GM23338 (cell line): Measurements from ENCODE around the gene PRLHR. TPM values are rescaled to one million over a fixed set of nuclear protein-coding genes. Genes with fewer than 3 reads are reported as not detected.

Source experiments
- ATAC-seq: fragments of 200-7000 bp; cut with Tn5 transposase; 3 replicates; pipeline ENCODE4 v1.9.1; 2020
- DNase-seq: peaks from one replicate; pipeline ENCODE4 v3.0.0-alpha.2; 2015; ENCODE audit warnings: low spot score
- H2AFZ ChIP-seq: fragments of 200-600 bp; sonication (generic); 2 replicates; pipeline ENCODE4 v1.8.0; 2016; ENCODE audit warnings: antibody characterized with exemption, mild to moderate bottlenecking, moderate library complexity
- H3F3A ChIP-seq: fragments of 200-600 bp; sonication (generic); replicated peaks from 2 replicates; pipeline ENCODE4 v1.8.0; 2017; ENCODE audit warnings: antibody characterized with exemption, mixed run types, low read depth
- H3K27ac ChIP-seq: fragments of 200-600 bp; sonication (generic); 2 replicates; pipeline ENCODE4 v1.6.1; 2016; ENCODE audit warnings: low read depth
- H3K27me3 ChIP-seq: fragments of 200-600 bp; sonication (generic); 2 replicates; pipeline ENCODE4 v1.8.0; 2016; ENCODE audit warnings: mild to moderate bottlenecking, mixed run types, moderate library complexity; ENCODE audit not compliant: insufficient read depth
- H3K36me3 ChIP-seq: fragments of 200-600 bp; sonication (generic); 2 replicates; pipeline ENCODE4 v1.8.0; 2016; ENCODE audit warnings: mild to moderate bottlenecking; ENCODE audit not compliant: insufficient read depth
- H3K4me1 ChIP-seq: fragments of 200-600 bp; sonication (generic); 2 replicates; pipeline ENCODE4 v1.8.0; 2016; ENCODE audit warnings: mild to moderate bottlenecking, moderate library complexity; ENCODE audit not compliant: insufficient read depth
- H3K4me2 ChIP-seq: fragments of 200-600 bp; sonication (generic); 2 replicates; pipeline ENCODE4 v1.7.1; 2017; ENCODE audit warnings: mixed run types
- H3K4me3 ChIP-seq: fragments of 200-600 bp; sonication (generic); 2 replicates; pipeline ENCODE4 v1.6.1; 2016; ENCODE audit warnings: mixed run types
- H3K79me2 ChIP-seq: fragments of 200-600 bp; sonication (generic); replicated peaks from 2 replicates; pipeline ENCODE4 v1.8.0; 2017; ENCODE audit warnings: mild to moderate bottlenecking; ENCODE audit not compliant: insufficient read depth
- H3K9me2 ChIP-seq: fragments of 200-600 bp; sonication (generic); 2 replicates; pipeline ENCODE4 v1.8.0; 2017; ENCODE audit not compliant: insufficient read depth
- H4K20me1 ChIP-seq: fragments of 200-600 bp; sonication (generic); replicated peaks from 2 replicates; pipeline ENCODE4 v1.8.0; 2017; ENCODE audit warnings: mild to moderate bottlenecking; ENCODE audit not compliant: insufficient read depth
- H3K27ac Mint-ChIP-seq: 2 replicates; pipeline ENCODE4 v1.8.0; 2020; ENCODE audit warnings: inconsistent platforms, mild to moderate bottlenecking, moderate library complexity, mixed read lengths
- H3K27me3 Mint-ChIP-seq: 3 replicates; pipeline ENCODE4 v1.8.0; 2022; ENCODE audit warnings: low read depth, mild to moderate bottlenecking, moderate library complexity, mixed read lengths, inconsistent platforms; ENCODE audit not compliant: insufficient read depth, poor library complexity
- H3K36me3 Mint-ChIP-seq: 3 replicates; pipeline ENCODE4 v1.8.0; 2021; ENCODE audit warnings: low read depth, mild to moderate bottlenecking, inconsistent platforms, moderate library complexity, mixed read lengths
- H3K4me1 Mint-ChIP-seq: 3 replicates; pipeline ENCODE4 v1.8.0; 2020; ENCODE audit warnings: mild to moderate bottlenecking, inconsistent platforms, mixed read lengths
- H3K4me3 Mint-ChIP-seq: 3 replicates; pipeline ENCODE4 v1.8.0; 2021; ENCODE audit warnings: moderate library complexity, mild to moderate bottlenecking, inconsistent platforms, mixed read lengths
- H3K9me3 Mint-ChIP-seq: 3 replicates; pipeline ENCODE4 v1.8.0; 2020; ENCODE audit warnings: moderate library complexity, mild to moderate bottlenecking, inconsistent platforms, mixed read lengths
- CREB1 ChIP-seq: fragments of 250-450 bp; sonication (Bioruptor Pico); IDR thresholded peaks from 2 replicates; pipeline ENCODE4 v1.5.0; 2020; ENCODE audit warnings: low read depth, mild to moderate bottlenecking, moderate library complexity
- CTCF ChIP-seq, 2 experiments: fragments of 200-600 bp in 1 of 2; sonication (generic) in 1 of 2; conservative IDR thresholded peaks; 2 replicates each; pipeline versions ENCODE4 v1.5.1 to v1.6.1; 2016 to 2017; ENCODE audit warnings: antibody characterized with exemption in 2 of 2, low read depth in 2 of 2, mild to moderate bottlenecking in 2 of 2, moderate library complexity in 1 of 2
- ETS1 ChIP-seq: IDR thresholded peaks from 2 replicates; pipeline ENCODE4 v1.6.1; 2016; ENCODE audit warnings: antibody characterized with exemption
- EZH2 ChIP-seq: fragments of 200-600 bp; sonication (generic); IDR thresholded peaks from one replicate; pipeline ENCODE4 v1.8.0; 2017; ENCODE audit warnings: antibody characterized with exemption, mild to moderate bottlenecking, low read depth; ENCODE audit not compliant: unreplicated experiment
- EZH2phosphoT487 ChIP-seq: fragments of 200-600 bp; sonication (generic); IDR thresholded peaks from one replicate; pipeline ENCODE4 v1.8.1; 2018; ENCODE audit warnings: antibody characterized with exemption; ENCODE audit not compliant: unreplicated experiment
- JUNB ChIP-seq: IDR thresholded peaks from one replicate; pipeline ENCODE4 v1.6.1; 2016; ENCODE audit warnings: antibody characterized with exemption; ENCODE audit not compliant: unreplicated experiment
- NANOG ChIP-seq: IDR thresholded peaks from 2 replicates; pipeline ENCODE4 v1.6.1; 2016; ENCODE audit warnings: antibody characterized with exemption, borderline replicate concordance
- POLR2AphosphoS5 ChIP-seq: IDR thresholded peaks from 2 replicates; pipeline ENCODE4 v1.6.1; 2016; ENCODE audit warnings: antibody characterized with exemption, low read depth
- REST ChIP-seq: IDR thresholded peaks from one replicate; pipeline ENCODE4 v1.6.1; 2018; ENCODE audit warnings: antibody characterized with exemption; ENCODE audit not compliant: unreplicated experiment
- STAT1 ChIP-seq: IDR thresholded peaks from one replicate; pipeline ENCODE4 v1.6.1; 2016; ENCODE audit warnings: antibody characterized with exemption; ENCODE audit not compliant: unreplicated experiment
- ZNF114 ChIP-seq: fragments of 250-450 bp; sonication (Bioruptor Pico); IDR thresholded peaks from 2 replicates; pipeline ENCODE4 v1.5.0; 2020; ENCODE audit warnings: mild to moderate bottlenecking, moderate library complexity
- ZNF331 ChIP-seq: fragments of 250-450 bp; sonication (Bioruptor Pico); IDR thresholded peaks from 2 replicates; pipeline ENCODE4 v1.5.0; 2020; ENCODE audit warnings: low read depth, mild to moderate bottlenecking, moderate library complexity
- ZNF462 ChIP-seq: fragments of 250-450 bp; sonication (Bioruptor Pico); IDR thresholded peaks from 2 replicates; pipeline ENCODE4 v1.5.0; 2020; ENCODE audit warnings: mild to moderate bottlenecking, moderate library complexity
- polyA plus RNA-seq: library from polyadenylated mRNA; unstranded; fragments of >200 nt; fragmentation: Nextera tagmentation; extraction: Ambion mirVana; gene quantifications from 2 replicates; pipeline ENCODE4 v1.2.1, GENCODE V29; 2016
- total RNA-seq: library from RNA; depleted of rRNA; stranded (reverse); fragments of >200 nt; shearing (Covaris generic); gene quantifications from 2 replicates; pipeline ENCODE4 v1.2.3, GENCODE V29; 2014

The PRLHR gene
- total and polyA plus RNA-seq, 2 experiments from 2014 or later = 0.24 TPM; not detected in 1

- DNase-seq = no peak
- Histone ChIP-seq H3K4me1 (no peaks in the 10 kb centered on the region), H3K9me2 (no peaks in the 10 kb centered on the region), H3K4me3 (no peak overlapping the region), H3F3A (no peaks in the 10 kb centered on the region), H3K79me2 (no peaks in the 10 kb centered on the region), H3K36me3 (no peaks in the 10 kb centered on the region), H2AFZ (no peak overlapping the region), H3K27me3 (no peaks in the 10 kb centered on the region), H3K27ac (no peak overlapping the region), H4K20me1 (no peaks in the 10 kb centered on the region), H3K4me2 (no peak overlapping the region)
- no peak for ATAC-seq
- TF ChIP-seq STAT1 (no peak), ETS1 (no peak), CREB1 (CRISPR knock-in tag) (no peak), CTCF (conservative IDR thresholded peaks at IDR 0.05; ENCODE audit: low read depth in 2 of 2) (no peak), JUNB (no peak), POLR2AphosphoS5 (no peak), ZNF462 (no peak), ZNF331 (CRISPR knock-in tag) (no peak), REST (no peak), EZH2phosphoT487 (no peak), EZH2 (no peak), NANOG (no peak), ZNF114 (CRISPR knock-in tag) (no peak)
- Mint-ChIP-seq H3K36me3 (no peaks in the 10 kb centered on the region), H3K9me3 (no peaks in the 10 kb centered on the region), H3K4me3 (no peak overlapping the region), H3K4me1 (no peaks in the 10 kb centered on the region), H3K27ac (no peak overlapping the region), H3K27me3 (peaks cover 2% of the 10 kb centered on the region)
These were observed 14.7 kb downstream of the PRLHR start for GRCh38 chr10:118580702-118581101.
